ENCODE measurements around the gene PAQR9.

- TF ChIP-seq REST (IDR thresholded peaks at IDR 0.05; ENCODE audit: insufficient read depth in 1 of 2, low read depth in 2 of 2, low read length in 2 of 2): no peak
- no peak for TF ChIP-seq POLR2AphosphoS5 (IDR thresholded peaks at IDR 0.05; ENCODE audit: low read depth, low read length)
- TF ChIP-seq TAF1 (IDR thresholded peaks at IDR 0.05; ENCODE audit: borderline replicate concordance, insufficient read depth, low read length): no peak
- no peak for TF ChIP-seq FOXP2 (optimal IDR thresholded peaks at IDR 0.05; ENCODE audit: borderline replicate concordance, extremely low read depth, extremely low read length, insufficient read depth)
These were observed 3.3 kb upstream of the PAQR9 start for GRCh38 chr3:142966808-142967207.
